ENCODE measurements around the gene BICD1.

BICD1 gene

GRCh38 chr12:32159925-32160324, 53.3 kb downstream of the BICD1 start:
- Histone ChIP-seq H3K36me3 (ENCODE audit: insufficient read depth, low read length) (peaks cover 18% of the 10 kb centered on the region; the same call in 1 of the 2 replicates), H3K27ac (ENCODE audit: low read depth, low read length) (no peak overlapping the region)
- WGBS: 91% methylated on average over 3 of the region's 3 CpGs

GRCh38 chr12:32161058-32161457, 54.4 kb downstream of the BICD1 start:
- 94% methylated on average over 5 of the region's 5 CpGs for WGBS
- Histone ChIP-seq H3K27ac (ENCODE audit: low read depth, low read length) (no peak overlapping the region), H3K27me3 (ENCODE audit: insufficient read depth, low read length) (no peaks in the 10 kb centered on the region), H3K4me1 (ENCODE audit: insufficient read depth, low read length) (peaks cover 14% of the 10 kb centered on the region), H3K9ac (ENCODE audit: low read depth, low read length) (no peak overlapping the region), H3K4me3 (ENCODE audit: low read length) (no peak overlapping the region), H3K9me3 (ENCODE audit: insufficient read depth, low read depth, low read length) (no peaks in the 10 kb centered on the region), H3K36me3 (ENCODE audit: insufficient read depth, low read length) (peaks cover 18% of the 10 kb centered on the region; the same call in 1 of the 2 replicates)

More at GRCh38 chr12:32159925-32160324, 53.3 kb downstream of the BICD1 start:
- no peaks in the 10 kb centered on the region for H3K9me3 ChIP-seq (ENCODE audit: insufficient read depth, low read depth, low read length)
- no peak overlapping the region for H3K4me3 ChIP-seq (ENCODE audit: low read length)
- no peaks in the 10 kb centered on the region for H3K27me3 ChIP-seq (ENCODE audit: insufficient read depth, low read length)
- no peak overlapping the region for H3K9ac ChIP-seq (ENCODE audit: low read depth, low read length)
- H3K4me1 ChIP-seq (ENCODE audit: insufficient read depth, low read length): peaks cover 25% of the 10 kb centered on the region

- H3K36me3 ChIP-seq (ENCODE audit: insufficient read depth, low read length): peaks cover 18% of the 10 kb centered on the region; the same call in 1 of the 2 replicates
- H3K4me3 ChIP-seq (ENCODE audit: low read length): no peak overlapping the region
- no peaks in the 10 kb centered on the region for H3K9me3 ChIP-seq (ENCODE audit: insufficient read depth, low read depth, low read length)
- H3K9ac ChIP-seq (ENCODE audit: low read depth, low read length): no peak overlapping the region
- H3K27ac ChIP-seq (ENCODE audit: low read depth, low read length): no peak overlapping the region
- H3K27me3 ChIP-seq (ENCODE audit: insufficient read depth, low read length): no peaks in the 10 kb centered on the region
- H3K4me1 ChIP-seq (ENCODE audit: insufficient read depth, low read length): peaks cover 2% of the 10 kb centered on the region; the same call in 1 of the 2 replicates
- 90% methylated on average over 2 of the region's 2 CpGs for WGBS
Observed at GRCh38 chr12:32163596-32163995, 56.9 kb downstream of the BICD1 start.

GRCh38 chr12:32166510-32166909, 59.9 kb downstream of the BICD1 start:
- Histone ChIP-seq H3K27me3 (ENCODE audit: insufficient read depth, low read length) (no peaks in the 10 kb centered on the region), H3K4me3 (ENCODE audit: low read length) (no peak overlapping the region), H3K9ac (ENCODE audit: low read depth, low read length) (no peak overlapping the region), H3K27ac (ENCODE audit: low read depth, low read length) (no peak overlapping the region), H3K36me3 (ENCODE audit: insufficient read depth, low read length) (peaks cover 7% of the 10 kb centered on the region; the same call in 1 of the 2 replicates), H3K9me3 (ENCODE audit: insufficient read depth, low read depth, low read length) (no peaks in the 10 kb centered on the region), H3K4me1 (ENCODE audit: insufficient read depth, low read length) (peaks cover 17% of the 10 kb centered on the region)
- 96% methylated on average over 4 of the region's 4 CpGs for WGBS

- H3K9me3 ChIP-seq (ENCODE audit: insufficient read depth, low read depth, low read length): no peaks in the 10 kb centered on the region
- H3K27ac ChIP-seq (ENCODE audit: low read depth, low read length): no peak overlapping the region; the same call in 1 of the 2 replicates
- peaks cover 23% of the 10 kb centered on the region for H3K4me1 ChIP-seq (ENCODE audit: insufficient read depth, low read length)
- H3K36me3 ChIP-seq (ENCODE audit: insufficient read depth, low read length): peaks cover 11% of the 10 kb centered on the region; the same call in 1 of the 2 replicates
- H3K9ac ChIP-seq (ENCODE audit: low read depth, low read length): no peak overlapping the region
- no peaks in the 10 kb centered on the region for H3K27me3 ChIP-seq (ENCODE audit: insufficient read depth, low read length)
- 88% methylated on average over 6 of the region's 6 CpGs for WGBS
- no peak overlapping the region for H3K4me3 ChIP-seq (ENCODE audit: low read length)
Observed at GRCh38 chr12:32170437-32170998, 63.9 kb downstream of the BICD1 start.

- 55% methylated on average over 7 of the region's 7 CpGs for WGBS
Observed at GRCh38 chr12:32171211-32171610, 64.6 kb downstream of the BICD1 start.

GRCh38 chr12:32176606-32177005, 70.0 kb downstream of the BICD1 start:
- H3K9me3 ChIP-seq (ENCODE audit: insufficient read depth, low read depth, low read length): no peaks in the 10 kb centered on the region
- peaks cover 13% of the 10 kb centered on the region; the same call in 1 of the 2 replicates for H3K36me3 ChIP-seq (ENCODE audit: insufficient read depth, low read length)
- H3K4me1 ChIP-seq (ENCODE audit: insufficient read depth, low read length): peaks cover 28% of the 10 kb centered on the region
- H3K4me3 ChIP-seq (ENCODE audit: low read length): no peak overlapping the region
- no peak overlapping the region for H3K9ac ChIP-seq (ENCODE audit: low read depth, low read length)
- H3K27ac ChIP-seq (ENCODE audit: low read depth, low read length): no peak overlapping the region
- H3K27me3 ChIP-seq (ENCODE audit: insufficient read depth, low read length): no peaks in the 10 kb centered on the region
- 100% methylated on average over 2 of the region's 2 CpGs for WGBS

More at GRCh38 chr12:32171211-32171610, 64.6 kb downstream of the BICD1 start:
- no peak overlapping the region for H3K9ac ChIP-seq (ENCODE audit: low read depth, low read length)
- H3K9me3 ChIP-seq (ENCODE audit: insufficient read depth, low read depth, low read length): no peaks in the 10 kb centered on the region
- H3K27me3 ChIP-seq (ENCODE audit: insufficient read depth, low read length): no peaks in the 10 kb centered on the region
- no peak overlapping the region; the same call in 1 of the 2 replicates for H3K27ac ChIP-seq (ENCODE audit: low read depth, low read length)
- H3K4me3 ChIP-seq (ENCODE audit: low read length): no peak overlapping the region
- peaks cover 23% of the 10 kb centered on the region for H3K4me1 ChIP-seq (ENCODE audit: insufficient read depth, low read length)
- peaks cover 11% of the 10 kb centered on the region; the same call in 1 of the 2 replicates for H3K36me3 ChIP-seq (ENCODE audit: insufficient read depth, low read length)

- peaks cover 23% of the 10 kb centered on the region for H3K4me1 ChIP-seq (ENCODE audit: insufficient read depth, low read length)
- peak overlapping the region; percentile 54 for H3K27ac ChIP-seq (ENCODE audit: low read depth, low read length)
- no peaks in the 10 kb centered on the region for H3K27me3 ChIP-seq (ENCODE audit: insufficient read depth, low read length)
- H3K4me3 ChIP-seq (ENCODE audit: low read length): no peak overlapping the region
- no peak overlapping the region for H3K9ac ChIP-seq (ENCODE audit: low read depth, low read length)
- WGBS: 80% methylated on average over 6 of the region's 6 CpGs
- H3K36me3 ChIP-seq (ENCODE audit: insufficient read depth, low read length): peaks cover 11% of the 10 kb centered on the region; the same call in 1 of the 2 replicates
- no peaks in the 10 kb centered on the region for H3K9me3 ChIP-seq (ENCODE audit: insufficient read depth, low read depth, low read length)
Observed at GRCh38 chr12:32178341-32179010, 71.8 kb downstream of the BICD1 start.

GRCh38 chr12:32179011-32179395, 72.4 kb downstream of the BICD1 start:
- H3K4me1 ChIP-seq (ENCODE audit: insufficient read depth, low read length): peaks cover 23% of the 10 kb centered on the region
- H3K27me3 ChIP-seq (ENCODE audit: insufficient read depth, low read length): no peaks in the 10 kb centered on the region
- 62% methylated on average over 5 of the region's 6 CpGs for WGBS
- peaks cover 11% of the 10 kb centered on the region; the same call in 1 of the 2 replicates for H3K36me3 ChIP-seq (ENCODE audit: insufficient read depth, low read length)
- no peaks in the 10 kb centered on the region for H3K9me3 ChIP-seq (ENCODE audit: insufficient read depth, low read depth, low read length)
- H3K27ac ChIP-seq (ENCODE audit: low read depth, low read length): no peak overlapping the region
- no peak overlapping the region for H3K9ac ChIP-seq (ENCODE audit: low read depth, low read length)
- no peak overlapping the region for H3K4me3 ChIP-seq (ENCODE audit: low read length)

- no peak overlapping the region for H3K4me3 ChIP-seq (ENCODE audit: low read length)
- H3K9me3 ChIP-seq (ENCODE audit: insufficient read depth, low read depth, low read length): no peaks in the 10 kb centered on the region
- no peaks in the 10 kb centered on the region for H3K27me3 ChIP-seq (ENCODE audit: insufficient read depth, low read length)
- peaks cover 16% of the 10 kb centered on the region; the same call in 1 of the 2 replicates for H3K36me3 ChIP-seq (ENCODE audit: insufficient read depth, low read length)
- H3K27ac ChIP-seq (ENCODE audit: low read depth, low read length): no peak overlapping the region
- peaks cover 23% of the 10 kb centered on the region for H3K4me1 ChIP-seq (ENCODE audit: insufficient read depth, low read length)
- H3K9ac ChIP-seq (ENCODE audit: low read depth, low read length): no peak overlapping the region
- 84% methylated on average over 1 of the region's 1 CpG for WGBS
Observed at GRCh38 chr12:32181498-32182175, 75.0 kb downstream of the BICD1 start.

- Histone ChIP-seq H3K4me1 (ENCODE audit: insufficient read depth, low read length) (peaks cover 14% of the 10 kb centered on the region), H3K9me3 (ENCODE audit: insufficient read depth, low read depth, low read length) (no peaks in the 10 kb centered on the region), H3K36me3 (ENCODE audit: insufficient read depth, low read length) (peaks cover 16% of the 10 kb centered on the region; the same call in 1 of the 2 replicates), H3K9ac (ENCODE audit: low read depth, low read length) (no peak overlapping the region), H3K27me3 (ENCODE audit: insufficient read depth, low read length) (no peaks in the 10 kb centered on the region), H3K4me3 (ENCODE audit: low read length) (no peak overlapping the region), H3K27ac (ENCODE audit: low read depth, low read length) (no peak overlapping the region)
- WGBS: 91% methylated on average over 1 of the region's 1 CpG
Observed at GRCh38 chr12:32183650-32184049, 77.0 kb downstream of the BICD1 start.
